OCI-LY3 (cell line): ENCODE results near the gene SPSB4.

Experiments
- H2AFZ ChIP-seq: fragments of 200-600, 300-600 bp; shearing (Covaris generic); 2 replicates; pipeline ENCODE4 v1.6.0; 2014; ENCODE audit warnings: antibody characterized with exemption, low read depth, low read length
- H3K27ac ChIP-seq: fragments of 200-600, 300-600 bp; sonication (generic); 2 replicates; pipeline ENCODE4 v1.5.1; 2014; ENCODE audit warnings: mild to moderate bottlenecking, low read length, moderate library complexity, mixed read lengths
- H3K27me3 ChIP-seq: fragments of 200-600, 300-600 bp; sonication (generic); 2 replicates; pipeline ENCODE4 v1.6.1; 2014; ENCODE audit warnings: low read depth, low read length, mixed read lengths
- H3K36me3 ChIP-seq: fragments of 200-600, 300-600 bp; sonication (generic); replicated peaks from 2 replicates; pipeline ENCODE3; 2014; ENCODE audit warnings: low read depth, low read length, mixed read lengths
- H3K4me1 ChIP-seq: fragments of 300-600, 200-600 bp; sonication (generic); 2 replicates; pipeline ENCODE4 v1.6.1; 2014; ENCODE audit warnings: low read length, mixed read lengths
- H3K4me2 ChIP-seq: fragments of 200-600, 300-600 bp; sonication (generic); 2 replicates; pipeline ENCODE4 v1.6.1; 2014; ENCODE audit warnings: low read length, mixed read lengths
- H3K4me3 ChIP-seq: fragments of 300-600, 200-600 bp; sonication (generic); 2 replicates; pipeline ENCODE4 v1.5.1; 2014; ENCODE audit warnings: antibody characterized with exemption, mild to moderate bottlenecking, low read length, moderate library complexity
- H3K79me2 ChIP-seq: fragments of 300-600, 200-600 bp; shearing (Covaris generic); 2 replicates; pipeline ENCODE4 v1.6.1; 2014; ENCODE audit warnings: mild to moderate bottlenecking, low read length, mixed read lengths
- H3K9ac ChIP-seq: fragments of 300-600, 200-600 bp; shearing (Covaris generic); 2 replicates; pipeline ENCODE4 v1.6.0; 2014; ENCODE audit warnings: mild to moderate bottlenecking, low read length, moderate library complexity
- H3K9me3 ChIP-seq: fragments of 200-600, 300-600 bp; shearing (Covaris generic); 2 replicates; pipeline ENCODE4 v1.6.1; 2014; ENCODE audit warnings: low read length, mixed read lengths; ENCODE audit not compliant: insufficient read depth
- H4K20me1 ChIP-seq: fragments of 200-600, 300-600 bp; sonication (generic); 2 replicates; pipeline ENCODE4 v1.6.1; 2016; ENCODE audit warnings: low read length, mixed read lengths; ENCODE audit not compliant: insufficient read depth
- EZH2phosphoT487 ChIP-seq: fragments of 200-600 bp; shearing (Covaris generic); IDR thresholded peaks from 2 replicates; pipeline ENCODE4 v1.6.1; 2018; ENCODE audit warnings: antibody characterized with exemption, mixed run types, low read depth
- TF ChIP-seq, protein P1 (sequence below): fragments of 200-600, 300-600 bp; sonication (generic); IDR thresholded peaks from 2 replicates; pipeline ENCODE4 v1.5.1; 2014; ENCODE audit warnings: antibody characterized with exemption, low read length, low read depth

Gene SPSB4

DNA sequence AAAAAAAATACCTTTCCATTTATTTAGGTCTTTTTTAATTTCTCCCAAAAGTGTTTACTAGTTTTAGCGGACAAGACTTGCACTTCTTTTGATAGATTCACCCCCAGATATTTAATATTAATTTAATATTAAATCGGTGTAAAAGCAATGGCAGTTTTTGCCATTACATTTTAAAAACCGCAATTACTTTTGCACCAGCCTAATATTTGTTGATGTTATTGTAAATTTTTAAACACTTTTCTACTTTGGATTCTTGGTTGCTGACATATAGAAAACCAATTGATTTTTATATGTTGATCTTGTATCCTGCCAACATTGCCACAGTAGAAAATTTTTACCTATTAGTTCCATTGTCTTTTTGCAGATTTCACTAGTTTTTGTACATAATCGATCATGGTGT is 116.5 kb downstream of the SPSB4 start:
- peaks cover 11% of the 10 kb centered on the region for H3K27me3 ChIP-seq
- no peaks in the 10 kb centered on the region for H4K20me1 ChIP-seq
- no peaks in the 10 kb centered on the region for H3K4me1 ChIP-seq
- H2AFZ ChIP-seq = no peak overlapping the region
- TF ChIP-seq, protein P1, sequence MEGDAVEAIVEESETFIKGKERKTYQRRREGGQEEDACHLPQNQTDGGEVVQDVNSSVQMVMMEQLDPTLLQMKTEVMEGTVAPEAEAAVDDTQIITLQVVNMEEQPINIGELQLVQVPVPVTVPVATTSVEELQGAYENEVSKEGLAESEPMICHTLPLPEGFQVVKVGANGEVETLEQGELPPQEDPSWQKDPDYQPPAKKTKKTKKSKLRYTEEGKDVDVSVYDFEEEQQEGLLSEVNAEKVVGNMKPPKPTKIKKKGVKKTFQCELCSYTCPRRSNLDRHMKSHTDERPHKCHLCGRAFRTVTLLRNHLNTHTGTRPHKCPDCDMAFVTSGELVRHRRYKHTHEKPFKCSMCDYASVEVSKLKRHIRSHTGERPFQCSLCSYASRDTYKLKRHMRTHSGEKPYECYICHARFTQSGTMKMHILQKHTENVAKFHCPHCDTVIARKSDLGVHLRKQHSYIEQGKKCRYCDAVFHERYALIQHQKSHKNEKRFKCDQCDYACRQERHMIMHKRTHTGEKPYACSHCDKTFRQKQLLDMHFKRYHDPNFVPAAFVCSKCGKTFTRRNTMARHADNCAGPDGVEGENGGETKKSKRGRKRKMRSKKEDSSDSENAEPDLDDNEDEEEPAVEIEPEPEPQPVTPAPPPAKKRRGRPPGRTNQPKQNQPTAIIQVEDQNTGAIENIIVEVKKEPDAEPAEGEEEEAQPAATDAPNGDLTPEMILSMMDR = no peak
- TF ChIP-seq EZH2phosphoT487 = no peak
- H3K9me3 ChIP-seq = no peaks in the 10 kb centered on the region
- no peak overlapping the region for H3K9ac ChIP-seq
- no peak overlapping the region for H3K27ac ChIP-seq
- H3K79me2 ChIP-seq = no peaks in the 10 kb centered on the region
- H3K4me3 ChIP-seq = no peak overlapping the region
- H3K36me3 ChIP-seq = no peaks in the 10 kb centered on the region
- H3K4me2 ChIP-seq = no peak overlapping the region

DNA sequence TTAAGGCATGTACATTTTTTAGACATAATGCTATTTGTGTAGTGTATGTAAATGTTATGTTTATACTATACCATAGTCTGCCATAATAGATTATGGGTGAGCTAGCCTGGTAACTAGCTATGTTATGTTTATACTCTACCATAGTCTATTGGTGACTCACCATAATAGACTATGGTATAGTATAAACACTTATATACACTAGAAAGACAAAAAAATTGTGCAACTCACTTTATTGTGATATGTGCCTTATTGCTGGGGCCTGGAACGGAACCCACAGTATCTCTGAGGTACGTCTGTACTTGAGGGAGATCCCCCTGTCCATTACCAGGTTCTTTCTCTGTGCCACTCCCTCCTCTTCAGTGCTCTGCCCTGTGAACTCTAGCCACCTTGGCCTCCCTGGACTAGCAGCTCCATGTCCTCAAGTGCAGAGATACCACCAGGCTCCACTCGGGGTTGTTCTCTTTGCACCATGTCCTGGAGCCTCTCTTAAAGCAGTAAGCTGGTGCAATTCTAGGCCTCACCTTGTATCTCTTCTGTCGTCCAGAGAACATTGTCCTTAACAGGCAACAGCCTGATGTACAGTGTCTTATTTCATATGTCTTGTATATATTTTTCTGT is 119.6 kb downstream of the SPSB4 start:
- Histone ChIP-seq H4K20me1 (no peaks in the 10 kb centered on the region), H3K4me2 (no peak overlapping the region), H2AFZ (no peak overlapping the region), H3K27ac (no peak overlapping the region), H3K79me2 (no peaks in the 10 kb centered on the region), H3K4me1 (no peaks in the 10 kb centered on the region), H3K27me3 (peaks cover 19% of the 10 kb centered on the region), H3K4me3 (no peak overlapping the region), H3K9ac (no peak overlapping the region), H3K36me3 (no peaks in the 10 kb centered on the region), H3K9me3 (no peaks in the 10 kb centered on the region)
- TF ChIP-seq EZH2phosphoT487 = no peak
- TF ChIP-seq, protein P1 = no peak

DNA sequence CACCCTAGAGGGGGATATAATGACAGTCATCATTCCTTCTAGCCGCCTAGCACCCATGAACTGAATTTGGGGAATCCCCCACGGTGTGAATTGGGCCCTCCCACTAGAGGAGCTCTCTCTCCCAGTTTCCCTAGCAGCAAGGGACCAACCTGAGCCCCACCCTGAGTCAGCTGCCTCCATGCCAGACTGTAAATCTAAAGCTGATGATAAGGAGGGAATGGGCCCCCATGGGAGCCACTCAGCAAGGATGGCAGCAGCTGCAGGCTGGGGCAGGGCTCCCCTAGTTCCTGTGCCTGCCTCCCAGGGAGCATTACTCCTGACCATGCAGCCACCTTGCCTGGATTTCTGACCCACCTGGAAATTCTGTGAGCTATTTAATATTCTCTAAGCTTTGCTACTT is 123.5 kb downstream of the SPSB4 start:
- Histone ChIP-seq H3K4me2 (no peak overlapping the region), H3K36me3 (no peaks in the 10 kb centered on the region), H3K79me2 (no peaks in the 10 kb centered on the region), H3K4me1 (no peaks in the 10 kb centered on the region), H4K20me1 (no peaks in the 10 kb centered on the region), H3K9me3 (no peaks in the 10 kb centered on the region), H2AFZ (no peak overlapping the region), H3K9ac (no peak overlapping the region), H3K27ac (no peak overlapping the region), H3K27me3 (peaks cover 8% of the 10 kb centered on the region; the same call in 1 of the 2 replicates), H3K4me3 (no peak overlapping the region)
- TF ChIP-seq EZH2phosphoT487 = no peak
- TF ChIP-seq, protein P1 = no peak

- no peak for TF ChIP-seq EZH2phosphoT487
- TF ChIP-seq, protein P1 = no peak
- no peak overlapping the region for H2AFZ ChIP-seq
- H3K27me3 ChIP-seq = peaks cover 8% of the 10 kb centered on the region; the same call in 1 of the 2 replicates
- H3K4me1 ChIP-seq = no peaks in the 10 kb centered on the region
- H3K27ac ChIP-seq = no peak overlapping the region
- H3K4me3 ChIP-seq = no peak overlapping the region
- no peak overlapping the region for H3K9ac ChIP-seq
- no peaks in the 10 kb centered on the region for H3K36me3 ChIP-seq
- H3K4me2 ChIP-seq = no peak overlapping the region
- no peaks in the 10 kb centered on the region for H3K9me3 ChIP-seq
- no peaks in the 10 kb centered on the region for H4K20me1 ChIP-seq
- H3K79me2 ChIP-seq = no peaks in the 10 kb centered on the region
Observed at GRCh38 chr3:141176775-141177174, 125.6 kb downstream of the SPSB4 start.
